Measurements from ENCODE around the gene SSBP4.

GRCh38 chr19:18449552-18449951 is 30.4 kb downstream of the SSBP4 start:
- no peak for TF ChIP-seq BHLHE40 (IDR thresholded peaks at IDR 0.05; ENCODE audit: low read depth, low read length)
- no peak for TF ChIP-seq POLR2A (IDR thresholded peaks at IDR 0.05; ENCODE audit: low read depth, low read length)
- no peak for TF ChIP-seq CTCF (conservative IDR thresholded peaks at IDR 0.05; ENCODE audit: low read depth, low read length)
- TF ChIP-seq RFX5 (IDR thresholded peaks at IDR 0.05; ENCODE audit: low read depth, low read length) = no peak
